Brain pericyte (primary cell): ENCODE data around the gene DNAH6.

Experiments used
- DNase-seq: peaks from one replicate; pipeline ENCODE4 v3.0.0-alpha.2; 2012; ENCODE audit warnings: low read depth, low spot score

Gene DNAH6

DNA sequence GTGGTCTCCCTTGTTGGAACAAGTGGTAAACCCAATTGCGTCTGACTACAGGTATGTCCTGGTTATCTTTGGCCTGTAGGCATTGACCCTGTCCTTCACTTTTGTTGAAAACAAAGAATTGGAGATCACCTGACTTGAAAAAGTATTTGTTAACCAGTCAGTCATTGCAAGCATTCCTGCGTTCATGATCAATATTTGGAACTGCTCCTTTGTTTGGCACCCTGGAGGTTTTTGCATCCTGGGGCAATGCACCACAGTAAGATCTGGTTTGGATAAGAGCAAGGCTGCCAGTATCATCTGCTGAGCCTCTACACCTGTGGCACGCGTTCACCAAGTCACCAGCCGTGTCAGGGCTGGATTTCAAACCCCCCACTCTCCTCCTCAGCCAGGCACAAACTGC is 115.7 kb downstream of the DNAH6 start:
- no peak for DNase-seq

DNA sequence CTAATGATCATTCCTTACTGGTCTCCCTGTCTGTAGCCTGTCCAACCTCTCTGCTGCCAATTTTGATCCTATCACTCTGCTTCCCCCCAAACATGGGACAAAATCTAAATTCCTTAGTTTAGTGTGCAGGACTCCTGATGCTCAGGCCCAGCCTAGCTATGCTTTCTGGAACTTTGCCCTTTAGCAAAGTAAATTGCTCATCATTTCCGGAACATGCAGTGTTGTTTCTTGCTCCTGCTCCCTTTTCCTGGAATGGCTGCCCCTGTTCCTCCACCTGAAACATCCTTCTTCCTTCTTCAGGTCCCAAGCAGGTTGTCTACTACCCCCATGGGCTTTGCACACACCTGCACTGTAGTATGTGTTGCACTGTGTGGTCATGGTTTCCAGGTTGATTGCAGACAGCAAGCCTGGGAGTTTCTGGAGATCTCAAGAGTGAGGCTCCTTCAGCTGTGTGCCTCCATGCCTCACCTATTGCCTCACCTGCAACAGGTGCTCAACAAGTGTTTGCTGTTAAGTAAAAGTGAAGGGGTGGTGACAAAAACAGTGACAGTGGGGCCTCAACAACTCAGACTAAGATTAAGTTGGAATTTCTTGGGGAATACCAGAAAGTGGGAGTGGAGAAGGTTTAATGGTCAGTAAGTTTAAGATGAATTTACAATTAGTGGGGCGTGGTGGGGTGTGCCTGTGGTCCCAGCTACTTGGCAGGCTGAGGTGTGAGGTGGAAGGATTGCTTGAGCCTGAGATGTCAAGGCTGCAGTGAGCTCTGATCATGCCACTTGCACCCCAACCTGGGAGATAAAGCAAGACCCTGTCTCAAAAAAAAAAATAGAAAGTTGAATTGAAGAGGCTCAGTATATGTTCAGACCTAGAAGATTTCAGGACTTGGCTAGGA is 120.0 kb downstream of the DNAH6 start:
- no peak for DNase-seq

DNA sequence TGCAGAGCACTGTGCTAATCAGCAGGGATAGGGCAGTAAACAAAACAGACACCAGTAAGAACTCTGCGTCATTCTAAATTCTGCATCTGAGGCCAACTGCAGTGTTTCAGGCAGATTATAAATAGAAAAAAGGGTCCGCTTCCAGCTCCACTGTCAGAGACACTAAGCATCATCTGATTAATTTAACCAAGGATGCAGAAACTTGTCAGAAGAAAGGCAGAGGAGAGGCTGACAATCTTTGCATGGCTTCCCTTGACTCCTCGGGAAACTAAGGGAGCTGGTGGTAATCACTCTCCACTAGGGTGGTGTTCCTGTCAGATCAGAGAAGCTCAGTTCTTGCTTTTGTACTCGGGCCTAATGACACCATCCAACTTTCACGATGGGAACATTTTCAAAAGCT is 123.5 kb downstream of the DNAH6 start:
- DNase-seq = no peak

DNA sequence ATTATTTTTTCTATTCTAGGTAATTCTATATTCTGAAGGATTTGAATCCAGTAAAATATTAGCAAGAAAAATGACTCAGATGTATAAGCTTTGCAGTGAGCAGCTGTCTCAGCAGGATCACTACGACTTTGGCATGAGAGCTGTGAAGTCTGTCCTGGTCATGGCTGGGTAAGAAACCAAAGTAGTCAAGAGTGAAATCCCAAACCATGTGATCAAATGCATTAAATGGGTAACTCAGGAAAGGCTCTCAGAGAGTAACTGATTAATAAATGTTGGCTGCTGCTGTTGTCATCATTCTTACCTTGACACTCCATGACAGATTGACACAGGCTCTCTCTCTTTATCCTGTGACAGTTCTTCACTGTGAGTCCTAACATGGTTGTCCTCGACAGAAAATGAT is 124.1 kb downstream of the DNAH6 start:
- DNase-seq = no peak

DNA sequence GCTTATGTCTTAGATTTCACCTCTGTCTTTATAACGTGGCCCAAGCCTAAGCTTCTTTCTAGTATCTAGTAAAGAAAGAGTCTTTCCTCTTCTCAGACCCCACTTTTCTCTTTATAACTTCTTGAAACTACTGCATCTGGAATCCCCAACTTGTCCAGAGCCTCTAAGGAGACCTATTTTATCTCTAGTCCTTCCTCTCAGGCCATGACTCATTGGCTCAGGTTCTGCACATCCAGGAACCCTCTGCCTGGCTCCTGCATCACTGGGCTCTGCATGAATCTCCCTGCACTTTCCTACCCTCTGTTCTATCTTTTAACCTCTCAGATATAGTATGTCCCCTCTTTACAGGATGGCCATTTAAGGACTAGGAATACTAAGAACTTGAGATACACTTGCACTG is 124.7 kb downstream of the DNAH6 start:
- no peak for DNase-seq

DNA sequence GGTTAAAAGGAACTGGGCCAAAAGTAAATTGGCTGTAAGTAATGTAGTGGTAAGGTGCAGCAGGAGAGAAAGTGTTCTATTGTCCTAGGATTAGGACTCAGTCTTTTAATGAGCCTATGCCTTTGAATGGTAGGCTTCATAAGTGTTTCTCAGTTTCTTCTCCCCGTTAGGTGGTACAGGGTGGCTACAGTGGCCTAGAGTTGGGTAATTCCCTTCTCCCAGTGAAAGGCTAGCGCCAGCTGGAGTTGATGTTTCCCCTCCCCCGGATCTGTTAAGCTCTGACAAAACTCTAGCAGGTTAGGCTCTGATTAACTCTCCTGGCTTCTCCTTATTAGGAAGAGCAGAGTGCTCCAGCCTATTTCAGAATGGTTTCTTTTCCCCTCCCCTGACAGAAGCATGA is 127.7 kb downstream of the DNAH6 start:
- no peak for DNase-seq

DNA sequence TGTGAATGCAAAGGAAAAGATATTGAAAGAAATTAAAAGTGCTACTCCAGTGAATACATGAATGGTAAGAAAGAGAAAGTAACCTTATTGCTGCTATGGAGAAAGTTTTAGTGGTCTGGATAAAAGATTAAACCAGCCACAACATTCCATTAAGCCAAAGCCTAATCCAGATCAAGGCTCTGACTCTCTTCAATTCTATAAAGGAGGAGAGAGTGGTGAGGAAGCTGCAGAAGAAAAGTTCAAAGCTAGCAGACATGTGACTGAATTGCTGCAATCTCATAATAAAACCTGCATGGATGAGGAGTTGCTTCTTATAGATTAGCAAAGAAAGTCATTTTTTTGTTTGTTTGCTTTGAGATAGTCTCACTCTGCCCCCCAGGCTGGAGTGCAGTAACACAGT is 130.2 kb downstream of the DNAH6 start:
- no peak for DNase-seq

DNA sequence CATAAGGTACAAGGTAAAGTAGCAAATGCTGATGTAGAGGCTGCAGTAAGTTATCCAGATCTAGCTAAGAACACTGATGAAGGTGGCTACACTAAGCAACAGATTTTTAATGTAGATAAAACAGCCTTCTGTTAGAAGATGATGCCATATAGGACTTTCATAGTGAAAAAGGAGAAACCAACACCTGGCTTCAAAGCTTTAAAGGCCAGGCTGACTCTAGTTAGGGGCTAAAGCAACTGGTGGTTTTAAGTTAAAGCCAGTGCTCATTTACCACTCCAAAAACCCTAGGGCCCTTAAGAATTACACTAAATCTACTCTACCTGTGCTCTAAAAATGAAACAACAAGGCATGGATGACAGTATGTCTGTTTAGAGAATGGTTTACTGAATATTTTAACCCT is 131.0 kb downstream of the DNAH6 start:
- no peak for DNase-seq

DNA sequence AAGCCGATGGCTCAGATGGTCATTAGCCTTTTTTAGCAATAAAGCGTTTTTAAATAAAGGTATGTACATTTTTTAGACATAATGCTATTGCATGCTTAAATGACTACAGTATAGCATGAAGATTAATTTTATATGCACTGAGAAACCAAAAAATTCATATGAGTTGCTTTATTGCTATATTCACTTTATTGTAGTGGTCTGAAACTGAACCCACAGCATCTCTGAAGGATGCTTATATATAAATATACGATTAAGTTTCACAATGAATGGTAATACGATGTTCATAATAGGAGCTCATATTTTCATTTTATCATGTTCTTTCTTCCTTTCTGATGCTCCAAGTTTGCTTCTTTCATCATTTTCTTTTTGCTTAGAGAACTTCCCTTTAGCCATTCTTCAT is 132.8 kb downstream of the DNAH6 start:
- DNase-seq = no peak

DNA sequence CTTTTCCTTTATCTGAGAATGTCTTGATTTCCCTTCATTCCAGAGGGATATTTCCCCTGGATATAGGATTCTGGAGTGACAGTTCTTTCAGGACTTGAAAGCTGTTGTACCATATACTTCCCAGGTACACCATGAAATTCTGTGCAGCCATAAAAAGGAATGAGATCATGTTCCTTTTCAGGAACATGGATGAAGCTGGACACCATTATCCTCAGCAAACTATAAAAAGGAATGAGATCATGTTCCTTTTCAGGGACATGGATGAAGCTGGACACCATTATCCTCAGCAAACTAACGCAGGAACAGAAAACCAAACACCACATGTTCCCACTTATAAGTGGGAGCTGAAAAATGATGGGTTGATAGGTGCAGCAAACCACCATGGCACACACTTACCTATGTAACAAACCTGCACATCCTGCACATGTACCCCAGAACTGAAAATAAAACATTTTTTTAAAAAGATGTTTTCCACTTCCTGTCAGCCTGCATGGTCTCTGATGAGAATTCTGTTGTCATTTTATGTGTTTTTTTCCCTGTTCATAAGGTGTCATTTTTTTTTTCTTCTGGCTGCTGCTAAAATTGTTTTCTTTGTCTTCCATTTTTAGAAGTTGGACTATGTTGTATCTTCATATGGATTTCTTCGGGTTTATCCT is 133.3 kb downstream of the DNAH6 start:
- DNase-seq = no peak

DNA sequence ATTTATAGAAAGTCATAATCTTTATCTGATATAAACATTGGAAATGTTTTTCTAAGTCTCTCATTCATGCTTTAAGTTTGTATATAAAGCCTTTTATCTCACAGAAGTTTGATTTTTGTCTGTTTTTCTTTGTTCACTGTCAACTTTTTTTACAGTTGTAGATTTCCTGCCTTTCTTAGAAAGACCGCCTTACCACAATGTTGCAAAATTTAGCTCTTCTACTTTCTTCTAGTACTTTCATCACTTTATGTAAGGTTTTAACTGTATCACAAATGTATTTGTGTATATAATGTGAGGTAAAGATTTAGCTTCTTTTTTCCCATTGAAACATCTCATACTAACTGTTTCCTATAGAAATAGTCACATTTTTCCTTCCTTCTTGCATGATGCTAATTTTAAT is 136.1 kb downstream of the DNAH6 start:
- no peak for DNase-seq

DNA sequence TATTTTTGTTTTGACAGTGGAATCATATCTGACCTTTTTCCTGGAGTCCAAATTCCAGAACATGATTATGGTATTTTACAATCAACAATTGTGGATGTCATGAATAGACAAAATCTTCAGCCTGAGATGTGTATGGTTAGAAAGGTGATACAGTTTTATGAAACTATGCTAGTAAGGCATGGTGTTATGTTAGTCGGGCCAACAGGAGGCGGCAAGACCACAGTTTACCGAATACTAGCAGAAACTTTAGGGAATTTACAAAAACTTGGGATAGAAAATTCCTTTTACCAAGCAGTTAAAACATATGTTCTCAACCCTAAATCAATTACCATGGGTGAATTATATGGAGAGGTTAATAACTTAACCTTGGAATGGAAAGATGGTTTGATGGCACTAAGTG is 137.0 kb downstream of the DNAH6 start:
- no peak for DNase-seq

DNA sequence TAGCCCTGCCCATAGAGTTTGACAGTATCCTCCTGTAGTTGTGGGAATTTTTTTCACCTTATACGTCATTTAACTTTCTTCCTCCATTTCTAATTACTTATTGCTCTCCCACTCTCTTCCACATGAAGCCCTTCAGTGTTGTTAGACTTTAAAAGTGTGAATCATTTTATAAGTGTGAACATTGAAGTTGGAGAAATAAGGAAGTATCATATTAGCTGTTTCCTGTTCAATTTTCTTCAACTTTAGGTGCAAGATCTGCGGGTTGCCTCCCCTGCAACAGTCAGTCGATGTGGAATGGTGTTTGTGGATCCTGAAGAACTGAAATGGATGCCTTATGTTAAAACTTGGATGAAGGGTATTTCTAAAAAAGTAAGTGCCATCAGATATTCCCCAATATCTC is 138.1 kb downstream of the DNAH6 start:
- no peak for DNase-seq

DNA sequence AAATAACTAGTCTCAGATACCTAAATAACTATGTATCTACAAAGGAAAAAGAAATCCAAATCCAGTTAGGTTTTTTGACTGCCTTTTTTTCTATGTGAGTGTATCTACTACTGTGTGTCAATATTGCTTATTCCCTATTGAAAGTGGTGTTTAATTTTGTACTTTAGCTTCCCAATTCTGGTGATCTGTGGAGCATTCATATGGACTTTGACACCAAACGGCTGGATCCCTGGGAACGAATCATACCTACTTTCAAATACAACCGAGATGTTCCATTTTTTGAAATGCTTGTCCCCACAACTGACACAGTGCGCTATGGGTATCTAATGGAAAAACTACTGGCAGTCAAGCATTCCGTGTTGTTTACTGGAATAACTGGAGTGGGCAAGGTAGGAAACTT is 152.8 kb downstream of the DNAH6 start:
- no peak for DNase-seq

DNA sequence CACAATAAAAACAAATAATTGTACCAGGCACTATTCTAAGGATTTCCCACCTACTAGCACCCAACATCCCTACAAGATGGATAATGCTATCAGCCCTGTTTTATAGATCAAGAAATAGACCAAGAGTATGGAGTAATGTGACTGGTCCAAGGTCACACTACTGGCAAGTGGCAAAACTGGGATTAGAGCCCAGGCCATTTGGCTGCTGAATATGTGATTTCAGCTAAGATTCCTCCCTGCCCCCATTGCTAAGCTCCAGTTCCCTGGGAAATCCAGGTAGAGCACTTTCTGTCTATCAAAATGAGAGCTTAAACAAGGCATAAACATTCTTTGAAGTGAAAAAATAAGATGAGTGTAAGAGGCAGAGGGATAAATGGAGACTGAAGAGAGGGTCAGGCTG is 157.8 kb downstream of the DNAH6 start:
- no peak for DNase-seq

DNA sequence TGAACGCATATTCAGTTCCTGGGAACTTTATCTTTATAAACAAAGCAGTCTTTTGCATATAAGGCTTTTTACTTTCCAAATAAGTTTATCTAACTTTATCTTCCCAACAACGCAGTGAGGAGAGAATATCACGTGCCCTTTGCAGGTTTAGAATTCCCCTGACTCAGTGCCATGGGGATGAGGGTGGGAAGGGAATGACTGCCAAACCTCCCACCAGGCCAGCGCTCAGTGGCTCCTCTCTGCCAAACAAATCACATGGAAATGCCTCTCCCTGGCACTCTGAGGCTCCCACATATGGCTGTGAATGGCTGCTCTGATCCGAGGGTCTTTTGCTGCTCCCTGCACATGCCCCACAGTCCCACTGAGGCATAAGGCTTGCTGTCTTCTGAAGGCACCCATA is 158.3 kb downstream of the DNAH6 start:
- DNase-seq = no peak

DNA sequence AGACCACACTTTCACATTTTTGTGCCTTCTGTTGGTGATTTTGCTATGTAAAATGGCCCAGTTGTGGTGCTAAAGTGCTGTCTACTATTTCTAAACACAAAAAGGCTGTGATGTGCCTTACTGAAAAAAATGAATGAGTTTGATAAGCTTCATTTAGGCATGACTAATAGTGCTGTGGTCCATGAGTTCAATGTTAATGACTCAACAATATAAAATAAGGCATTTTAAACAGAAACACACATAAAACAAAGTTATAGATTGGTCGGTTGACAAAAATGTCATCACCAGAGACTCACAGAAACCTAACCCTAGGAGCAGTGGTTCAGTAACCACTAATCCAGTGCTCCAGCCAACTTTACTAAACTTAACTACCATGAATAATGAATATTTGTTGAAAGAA is 160.0 kb downstream of the DNAH6 start:
- DNase-seq = no peak

DNA sequence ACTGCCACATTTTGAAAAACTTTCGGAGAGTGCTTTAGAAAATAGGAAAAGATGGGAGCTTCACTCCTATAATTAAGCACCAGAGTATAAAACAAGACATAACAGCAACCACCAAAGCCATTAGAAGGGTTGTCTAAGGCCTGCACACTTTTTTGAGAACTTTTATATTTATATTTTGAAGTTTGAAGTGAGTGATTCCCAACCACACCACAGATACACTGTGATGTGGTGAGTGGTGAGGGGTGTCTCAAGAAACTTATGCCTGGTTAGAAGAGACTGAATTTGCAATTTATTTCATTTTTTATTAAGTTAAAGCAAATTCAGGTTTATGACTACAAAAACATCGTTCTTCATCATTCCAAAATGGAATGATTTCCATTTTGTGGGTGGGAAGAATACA is 161.9 kb downstream of the DNAH6 start:
- no peak for DNase-seq

DNA sequence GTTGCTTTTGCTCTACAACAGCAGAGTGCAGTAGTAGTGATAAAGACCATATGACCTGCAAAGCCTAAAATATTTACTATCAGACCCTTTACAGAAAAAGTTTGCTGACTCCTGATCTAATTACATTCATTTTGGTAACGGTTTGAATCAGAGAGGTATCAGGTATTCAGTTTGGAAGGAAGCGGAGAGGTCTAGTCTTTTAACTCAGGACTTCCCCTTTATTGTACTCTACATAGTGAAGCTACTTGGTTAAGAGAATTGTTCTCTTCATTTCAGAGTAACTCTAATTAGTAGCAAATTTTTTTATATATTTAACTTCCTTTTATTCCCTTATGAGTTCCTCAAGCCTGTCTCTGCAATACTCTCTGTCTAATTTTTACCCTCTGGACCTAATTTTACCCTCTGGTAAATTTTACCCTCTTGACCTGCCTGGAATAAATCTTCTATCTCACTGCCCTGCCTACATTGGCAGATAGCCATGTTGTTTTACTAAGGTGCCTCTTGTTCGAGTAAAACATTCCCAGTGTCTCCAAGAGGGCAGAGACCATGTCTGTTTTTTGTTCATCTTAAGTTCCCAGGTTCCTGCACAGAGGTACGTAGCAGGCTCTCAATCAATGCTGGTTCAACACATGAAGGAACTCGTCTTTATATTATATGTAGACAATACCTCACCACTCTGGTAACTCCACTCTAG is 170.6 kb downstream of the DNAH6 start:
- no peak for DNase-seq

DNA sequence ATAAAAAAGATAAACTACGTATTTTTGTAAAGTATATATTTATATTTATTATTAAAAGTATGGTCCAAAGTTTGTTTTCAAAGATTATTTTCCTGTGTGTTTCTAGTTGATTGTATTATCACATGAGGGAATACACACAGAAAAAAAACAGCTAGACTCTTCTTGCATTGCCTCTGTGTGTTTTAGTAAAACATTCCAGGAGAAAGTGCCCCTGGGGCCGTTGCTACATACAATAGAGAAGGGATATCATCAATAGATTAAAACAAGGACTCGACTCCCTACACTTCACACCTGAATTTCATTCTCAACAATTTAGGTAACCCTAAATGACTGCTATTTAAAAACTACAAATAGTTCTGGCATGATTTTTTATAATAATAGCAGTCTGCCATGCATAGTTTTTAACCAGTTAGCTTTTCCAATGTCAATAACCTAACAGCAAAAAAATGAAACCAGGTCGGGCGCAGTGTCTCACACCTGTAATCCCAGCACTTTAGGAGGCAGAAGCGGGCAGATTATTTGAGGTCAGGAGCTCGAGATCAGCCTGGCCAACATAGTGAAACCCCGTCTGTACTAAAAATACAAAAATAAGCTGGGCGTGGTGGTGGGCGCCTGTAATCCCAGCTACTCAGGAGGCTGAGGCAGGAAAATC is 171.3 kb downstream of the DNAH6 start:
- no peak for DNase-seq

DNA sequence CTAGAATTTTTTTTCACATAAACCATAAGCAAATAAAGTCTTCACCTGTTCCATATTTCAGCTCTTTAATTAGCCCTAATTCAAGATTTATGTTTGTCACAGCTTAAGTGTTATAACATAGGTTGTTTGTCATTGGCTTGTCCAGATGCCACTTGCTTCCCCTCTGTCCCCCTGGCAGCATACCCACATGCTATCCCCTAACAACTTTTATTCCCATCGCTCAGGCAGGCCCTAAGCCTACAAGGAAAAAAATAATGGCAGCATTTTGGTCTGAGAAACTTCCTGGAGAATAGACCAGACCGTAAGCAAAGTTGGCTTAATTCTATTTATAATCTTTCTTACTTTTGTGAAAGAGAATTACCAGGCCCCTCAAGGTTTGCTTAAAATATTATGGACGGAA is 173.9 kb downstream of the DNAH6 start:
- no peak for DNase-seq

DNA sequence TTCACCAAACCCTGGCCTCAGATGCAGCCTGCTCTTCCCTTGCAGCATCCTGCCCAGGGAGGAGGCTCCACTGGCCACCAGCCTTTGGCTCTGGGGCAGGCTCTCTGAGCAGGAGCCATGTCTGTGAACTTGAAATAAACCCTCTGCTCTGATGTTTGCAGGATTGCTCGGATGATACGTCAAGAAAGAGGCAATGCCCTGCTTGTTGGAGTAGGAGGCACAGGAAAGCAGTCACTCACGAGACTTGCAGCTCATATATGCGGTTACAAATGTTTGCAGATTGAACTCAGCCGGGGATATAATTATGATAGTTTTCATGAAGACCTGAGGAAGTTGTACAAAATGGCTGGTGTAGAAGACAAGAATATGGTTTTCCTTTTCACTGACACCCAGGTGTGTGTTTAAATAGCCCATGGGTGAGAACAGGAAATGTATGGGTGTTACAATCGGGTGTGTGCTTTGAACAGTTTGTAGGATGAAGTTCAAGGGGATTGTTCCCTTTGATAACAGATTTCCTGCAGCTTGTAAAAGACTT is 177.9 kb downstream of the DNAH6 start:
- no peak for DNase-seq
